ENCODE data around the gene LIN9.

GRCh38 chr1:226203240-226203639 is 105.7 kb downstream of the LIN9 start:
- TF ChIP-seq EZH2 (IDR thresholded peaks at IDR 0.05; ENCODE audit: low read length, missing control alignments): no peak
- no peak for TF ChIP-seq CTCF (conservative IDR thresholded peaks at IDR 0.05 in 1 of 2, IDR thresholded peaks at IDR 0.05 in 1 of 2; ENCODE audit: low read depth in 1 of 2, low read length in 2 of 2)
